ENCODE data around the gene FADS2.

Gene FADS2

DNA sequence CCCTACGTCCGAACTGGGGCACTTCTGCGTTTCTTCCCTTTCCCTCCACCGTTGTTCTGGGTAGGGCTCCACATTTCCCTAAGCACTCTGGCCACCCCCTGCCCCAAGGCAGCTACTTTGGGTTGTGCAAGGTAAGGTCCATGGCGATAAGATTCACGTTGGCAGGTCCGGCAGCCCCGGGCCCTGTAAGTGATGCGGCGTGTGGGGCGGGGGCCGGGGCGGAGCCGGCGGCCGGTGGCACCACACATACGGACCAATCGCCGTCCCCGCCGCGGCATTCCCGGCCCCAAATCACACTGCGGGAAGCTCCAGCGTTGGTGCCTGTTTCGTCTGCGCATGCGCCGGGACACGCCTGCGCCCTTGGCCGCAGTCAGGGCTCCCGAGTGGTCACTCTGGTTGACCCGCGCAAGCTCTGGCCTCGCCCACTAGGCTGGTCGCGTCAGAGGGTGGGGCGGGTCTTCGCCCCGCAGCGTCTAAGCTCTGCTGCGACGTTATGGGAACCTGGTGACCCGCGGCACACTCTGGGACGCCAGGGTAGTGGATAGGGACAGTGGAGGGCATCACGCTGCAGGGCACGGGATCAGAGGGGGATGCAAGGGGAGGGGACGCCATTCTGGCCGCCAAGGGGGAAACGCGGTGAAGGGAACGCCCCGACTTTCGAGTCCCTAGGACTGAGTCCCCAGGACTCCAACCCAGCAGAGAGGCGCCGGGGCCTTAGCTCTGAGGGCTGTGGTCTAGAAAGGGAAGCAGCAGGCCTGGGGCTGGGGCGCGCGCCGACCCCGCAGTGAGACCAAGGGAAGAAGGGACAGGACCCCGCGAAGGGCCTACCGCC, 12.9 kb upstream of the FADS2 start:
- no peak for TF ChIP-seq CTCF (IDR thresholded peaks at IDR 0.05; ENCODE audit: low read length, missing control alignments)
- DNase-seq (ENCODE audit: low read depth): peak; percentile 97
- H3K4me3 ChIP-seq (replicated peaks; ENCODE audit: low read depth, low read length): peak overlapping the region; percentile 83

GRCh38 chr11:61815790-61816735, 12.0 kb upstream of the FADS2 start:
- peak; percentile 79 for DNase-seq (ENCODE audit: low read depth)
- TF ChIP-seq CTCF (IDR thresholded peaks at IDR 0.05; ENCODE audit: low read length, missing control alignments): no peak
- peak overlapping the region; percentile 83 for H3K4me3 ChIP-seq (replicated peaks; ENCODE audit: low read depth, low read length)

- DNase-seq (ENCODE audit: low read depth): peak; percentile 97
- H3K4me3 ChIP-seq (replicated peaks; ENCODE audit: low read depth, low read length): peak within 1 kb of the TSS; percentile 83
- peak; percentile 39 for TF ChIP-seq CTCF (IDR thresholded peaks at IDR 0.05; ENCODE audit: low read length, missing control alignments)
Observed at GRCh38 chr11:61816736-61817455, 11.2 kb upstream of the FADS2 start, which contains the start of gene FADS1. TSS of gene FADS1 (minus strand) at chr11:61817003. CDS start at chr11:61816929, 74 bp downstream.

DNA sequence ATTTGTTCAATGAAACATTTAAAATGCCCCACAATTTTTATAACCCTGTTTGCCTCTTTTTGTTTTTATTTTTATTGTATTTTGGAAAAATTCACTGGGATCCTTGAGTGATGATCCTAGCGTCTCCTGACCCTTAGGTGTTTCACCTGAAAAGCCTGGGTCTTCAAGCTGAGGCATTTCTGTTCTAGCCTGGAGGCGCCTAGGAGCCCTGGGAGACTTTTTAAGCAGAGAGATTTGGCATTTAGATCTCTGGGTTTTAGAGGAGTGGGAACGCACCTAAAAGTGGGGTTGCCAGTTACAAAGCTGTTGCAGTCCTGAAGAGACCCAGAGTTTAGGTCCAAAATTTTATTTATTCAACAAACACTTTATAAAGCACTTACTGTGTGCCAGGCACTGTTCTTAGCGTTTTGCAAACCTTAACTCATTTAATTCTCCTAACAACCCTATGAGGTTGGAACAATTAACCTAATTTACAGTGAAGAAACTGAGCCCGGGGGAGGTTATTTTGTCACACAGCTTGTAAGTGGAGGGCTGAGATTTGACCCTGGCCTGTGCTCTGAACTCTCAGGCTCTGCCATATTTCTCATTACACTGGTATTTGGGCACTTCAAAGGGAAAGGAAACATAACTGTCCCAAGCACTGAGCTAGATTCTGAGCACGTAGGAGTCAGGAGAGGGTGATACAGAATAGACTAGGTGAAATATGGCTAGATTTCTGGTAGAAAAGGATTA, 10.5 kb upstream of the FADS2 start:
- TF ChIP-seq CTCF (IDR thresholded peaks at IDR 0.05; ENCODE audit: low read length, missing control alignments): no peak
- H3K4me3 ChIP-seq (replicated peaks; ENCODE audit: low read depth, low read length): peak overlapping the region; percentile 83
- no peak for DNase-seq (ENCODE audit: low read depth)

DNA sequence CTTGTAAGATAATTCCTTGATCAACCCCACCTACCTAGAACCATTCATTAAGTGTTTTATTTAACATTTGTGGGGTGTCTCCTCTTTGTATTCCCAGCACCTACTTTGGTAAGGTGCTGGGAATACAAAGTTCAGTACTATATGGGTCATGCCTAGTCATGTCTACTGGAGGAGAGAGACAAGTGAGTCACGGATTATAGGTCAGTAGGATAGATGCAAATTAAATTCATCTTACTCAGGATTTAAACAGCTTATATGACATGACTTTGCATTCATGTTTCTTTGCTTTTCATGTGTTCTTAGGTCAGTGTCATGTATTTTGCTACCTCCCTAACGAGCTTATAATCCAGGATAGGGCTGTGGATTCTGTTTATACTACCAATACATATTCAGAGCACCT, 7.9 kb upstream of the FADS2 start:
- no peak for DNase-seq (ENCODE audit: low read depth)
- no peak overlapping the region for H3K4me3 ChIP-seq (replicated peaks; ENCODE audit: low read depth, low read length)
- TF ChIP-seq CTCF (IDR thresholded peaks at IDR 0.05; ENCODE audit: low read length, missing control alignments): no peak

Measured in fibroblast of pulmonary artery (primary cell).